ENCODE data around the gene MRPL2. TPM values are rescaled to one million over a fixed set of nuclear protein-coding genes. Genes with fewer than 3 reads are reported as not detected.
A peak's percentile ranks its signal among the peaks of the same experiment; 100 is the strongest.

Gene MRPL2
- total and polyA plus RNA-seq, 2 of the 8 experiments (the other 6 are each of a cell fraction or from before 2014, with no cell fraction given) = 58.7 to 99.9 TPM

GRCh38 chr6:43089874-43090558 lies 30.8 kb upstream of the MRPL2 start (continued):
- no peak for TF ChIP-seq HDAC6 (IDR thresholded peaks at IDR 0.05; ENCODE audit: low read depth, low read length)
- TF ChIP-seq EP300 (IDR thresholded peaks at IDR 0.05; ENCODE audit: borderline replicate concordance in 1 of 2, low read depth in 2 of 2, low read length in 2 of 2) = no peak
- 0 out of 2 replicates have a peak, but pooled peaks have one; percentile 10 for TF ChIP-seq SP1 (IDR thresholded peaks at IDR 0.05; ENCODE audit: low read depth, low read length)
- no peak for TF ChIP-seq HDAC2 (IDR thresholded peaks at IDR 0.05; ENCODE audit: borderline replicate concordance in 1 of 2, low read depth in 2 of 2, low read length in 2 of 2)
- TF ChIP-seq SAP30 (IDR thresholded peaks at IDR 0.05; ENCODE audit: insufficient read depth, insufficient replicate concordance, low read length) = no peak
